Activated T-cell treated with anti-CD3 and anti-CD28 coated beads, Interleukin-2, amount 50 U/mL, for 24 hours (primary cell): ENCODE measurements around the gene HOXB5.

Source experiments
- DNase-seq: peaks from one replicate; pipeline ENCODE4 v3.0.0-alpha.2; 2020
- H3K27ac Mint-ChIP-seq: 2 replicates; pipeline ENCODE4 v1.8.0; 2020; ENCODE audit warnings: mild to moderate bottlenecking, mixed read lengths
- H3K27me3 Mint-ChIP-seq: 2 replicates; pipeline ENCODE4 v1.8.0; 2020; ENCODE audit warnings: mixed read lengths
- H3K36me3 Mint-ChIP-seq: 2 replicates; pipeline ENCODE4 v1.8.0; 2020; ENCODE audit warnings: low read depth, mixed read lengths
- H3K4me1 Mint-ChIP-seq: 2 replicates; pipeline ENCODE4 v1.8.0; 2020; ENCODE audit warnings: low read depth, mixed read lengths
- H3K4me3 Mint-ChIP-seq: 2 replicates; pipeline ENCODE4 v1.8.0; 2020; ENCODE audit warnings: mild to moderate bottlenecking, moderate library complexity, mixed read lengths
- H3K9me3 Mint-ChIP-seq: 2 replicates; pipeline ENCODE4 v1.8.0; 2020; ENCODE audit warnings: mixed read lengths

HOXB5 gene

GRCh38 chr17:48596000-48596734 lies 2.6 kb upstream of the HOXB5 start:
- no peaks in the 10 kb centered on the region for H3K9me3 Mint-ChIP-seq
- DNase-seq, result peak; percentile 71
- no peak overlapping the region for H3K27ac Mint-ChIP-seq
- peak overlapping the region; percentile 65 for H3K4me3 Mint-ChIP-seq
- H3K27me3 Mint-ChIP-seq, result peaks cover 99% of the 10 kb centered on the region
- H3K36me3 Mint-ChIP-seq, result no peaks in the 10 kb centered on the region
- H3K4me1 Mint-ChIP-seq, result peaks cover 47% of the 10 kb centered on the region

GRCh38 chr17:48595278-48595999 lies 1.9 kb upstream of the HOXB5 start:
- no peaks in the 10 kb centered on the region for H3K9me3 Mint-ChIP-seq
- no peaks in the 10 kb centered on the region for H3K36me3 Mint-ChIP-seq
- peaks cover 98% of the 10 kb centered on the region for H3K27me3 Mint-ChIP-seq
- no peak for DNase-seq
- H3K27ac Mint-ChIP-seq, result no peak overlapping the region
- peak overlapping the region; percentile 13 for H3K4me3 Mint-ChIP-seq
- H3K4me1 Mint-ChIP-seq, result peaks cover 47% of the 10 kb centered on the region

- peaks cover 52% of the 10 kb centered on the region for H3K4me1 Mint-ChIP-seq
- H3K9me3 Mint-ChIP-seq, result no peaks in the 10 kb centered on the region
- H3K27me3 Mint-ChIP-seq, result peaks cover 98% of the 10 kb centered on the region
- DNase-seq, result no peak
- no peak overlapping the region for H3K27ac Mint-ChIP-seq
- H3K4me3 Mint-ChIP-seq, result no peak overlapping the region
- H3K36me3 Mint-ChIP-seq, result no peaks in the 10 kb centered on the region
Measured at GRCh38 chr17:48594538-48595277, 1.1 kb upstream of the HOXB5 start.

- H3K27me3 Mint-ChIP-seq, result peaks cover 98% of the 10 kb centered on the region
- no peak overlapping the region for H3K27ac Mint-ChIP-seq
- peaks cover 55% of the 10 kb centered on the region for H3K4me1 Mint-ChIP-seq
- H3K9me3 Mint-ChIP-seq, result no peaks in the 10 kb centered on the region
- H3K36me3 Mint-ChIP-seq, result no peaks in the 10 kb centered on the region
- H3K4me3 Mint-ChIP-seq, result peak overlapping the region; percentile 77
- DNase-seq, result peak; percentile 91
Measured at GRCh38 chr17:48593840-48594537, 410 bp upstream of the HOXB5 start.

- Mint-ChIP-seq H3K4me1 (peaks cover 46% of the 10 kb centered on the region), H3K9me3 (no peaks in the 10 kb centered on the region)
Measured at GRCh38 chr17:48592577-48592976, 1.0 kb downstream of the HOXB5 start.

GRCh38 chr17:48592057-48592514 lies 1.5 kb downstream of the HOXB5 start:
- Mint-ChIP-seq H3K36me3 (no peaks in the 10 kb centered on the region), H3K27me3 (peaks cover 98% of the 10 kb centered on the region), H3K4me1 (peaks cover 41% of the 10 kb centered on the region), H3K9me3 (no peaks in the 10 kb centered on the region), H3K27ac (no peak overlapping the region), H3K4me3 (peak overlapping the region; percentile 33)
- DNase-seq, result no peak

More at GRCh38 chr17:48592577-48592976, 1.0 kb downstream of the HOXB5 start:
- DNase-seq, result peak; percentile 59
- peak overlapping the region; percentile 77 for H3K4me3 Mint-ChIP-seq
- no peak overlapping the region for H3K27ac Mint-ChIP-seq
- H3K27me3 Mint-ChIP-seq, result peaks cover 98% of the 10 kb centered on the region
- H3K36me3 Mint-ChIP-seq, result no peaks in the 10 kb centered on the region

GRCh38 chr17:48591255-48592056 lies 2.1 kb downstream of the HOXB5 start:
- no peaks in the 10 kb centered on the region for H3K9me3 Mint-ChIP-seq
- H3K4me3 Mint-ChIP-seq, result no peak overlapping the region

GRCh38 chr17:48590607-48591161 lies 2.9 kb downstream of the HOXB5 start:
- no peak overlapping the region for H3K27ac Mint-ChIP-seq
- H3K4me3 Mint-ChIP-seq, result no peak overlapping the region
- H3K36me3 Mint-ChIP-seq, result no peaks in the 10 kb centered on the region
- H3K27me3 Mint-ChIP-seq, result peaks cover 99% of the 10 kb centered on the region
- H3K4me1 Mint-ChIP-seq, result peaks cover 41% of the 10 kb centered on the region
- no peaks in the 10 kb centered on the region for H3K9me3 Mint-ChIP-seq
- DNase-seq, result no peak

More at GRCh38 chr17:48591255-48592056, 2.1 kb downstream of the HOXB5 start:
- no peak for DNase-seq
- Mint-ChIP-seq H3K27ac (no peak overlapping the region), H3K27me3 (peaks cover 98% of the 10 kb centered on the region), H3K36me3 (no peaks in the 10 kb centered on the region), H3K4me1 (peaks cover 38% of the 10 kb centered on the region)

- Mint-ChIP-seq H3K4me3 (no peak within 1 kb of the TSS), H3K27ac (no peak within 1 kb of the TSS), H3K9me3 (no peaks in the 10 kb centered on the region), H3K4me1 (peaks cover 46% of the 10 kb centered on the region), H3K36me3 (peaks cover 2% of the 10 kb centered on the region), H3K27me3 (peaks cover 99% of the 10 kb centered on the region)
- DNase-seq, result no peak
Measured at GRCh38 chr17:48589831-48590606, 3.6 kb downstream of the HOXB5 start, which contains the start of gene HOXB3. HOXB3 (minus strand) TSS chr17:48590241; CDS start chr17:48552474, 37,767 bp downstream.

- Mint-ChIP-seq H3K27me3 (peaks cover 99% of the 10 kb centered on the region), H3K4me1 (peaks cover 49% of the 10 kb centered on the region)
Measured at GRCh38 chr17:48589060-48589830, 4.3 kb downstream of the HOXB5 start.

GRCh38 chr17:48588528-48588927 lies 5.1 kb downstream of the HOXB5 start:
- no peak for DNase-seq
- H3K36me3 Mint-ChIP-seq, result peaks cover 2% of the 10 kb centered on the region
- H3K4me3 Mint-ChIP-seq, result no peak overlapping the region
- H3K9me3 Mint-ChIP-seq, result no peaks in the 10 kb centered on the region
- H3K4me1 Mint-ChIP-seq, result peaks cover 43% of the 10 kb centered on the region
- H3K27ac Mint-ChIP-seq, result no peak overlapping the region
- H3K27me3 Mint-ChIP-seq, result peaks cover 99% of the 10 kb centered on the region

More at GRCh38 chr17:48589060-48589830, 4.3 kb downstream of the HOXB5 start:
- H3K27ac Mint-ChIP-seq, result no peak overlapping the region
- no peak for DNase-seq
- H3K9me3 Mint-ChIP-seq, result no peaks in the 10 kb centered on the region
- no peak overlapping the region for H3K4me3 Mint-ChIP-seq
- peaks cover 2% of the 10 kb centered on the region for H3K36me3 Mint-ChIP-seq

GRCh38 chr17:48588074-48588415 lies 5.5 kb downstream of the HOXB5 start:
- peaks cover 38% of the 10 kb centered on the region for H3K4me1 Mint-ChIP-seq
- peaks cover 2% of the 10 kb centered on the region for H3K36me3 Mint-ChIP-seq
- H3K27me3 Mint-ChIP-seq, result peaks cover 99% of the 10 kb centered on the region
- no peak overlapping the region for H3K4me3 Mint-ChIP-seq
- no peak overlapping the region for H3K27ac Mint-ChIP-seq
- no peak for DNase-seq
- H3K9me3 Mint-ChIP-seq, result no peaks in the 10 kb centered on the region
